Gastroesophageal sphincter (tissue), 4 donors: Measurements from ENCODE around the gene SYT3. TPM values are rescaled to one million over a fixed set of nuclear protein-coding genes. Genes with fewer than 3 reads are reported as not detected.

Source experiments
- ATAC-seq: fragments of 150-250 bp; one replicate; pipeline ENCODE4 v1.9.1; 2016; ENCODE audit warnings: mild to moderate bottlenecking, moderate library complexity
- H3K27ac ChIP-seq, 4 donors: fragments of 200-600 bp; sonication (generic) in 3 of 4; 1 replicate in 3 of 4; 2 replicates in 1 of 4; pipeline ENCODE4 v1.5.1; 2016 to 2019
- H3K27me3 ChIP-seq: fragments of 200-600 bp; sonication (generic); one replicate; pipeline ENCODE4 v1.5.1; 2019
- H3K36me3 ChIP-seq, 2 donors: fragments of 200-600 bp; sonication (generic); one replicate each; pipeline ENCODE4 v1.5.1; 2019; ENCODE audit warnings: control low read depth in 1 of 2
- H3K4me1 ChIP-seq, 3 donors: fragments of 200-600 bp; sonication (generic); 1 replicate in 2 of 3; 2 replicates in 1 of 3; pipeline ENCODE4 v1.5.1; 2016 to 2019; ENCODE audit warnings: control low read depth in 2 of 3
- H3K4me3 ChIP-seq, 2 donors: fragments of 200-600 bp; sonication (generic); one replicate each; pipeline ENCODE4 v1.5.1; 2019; ENCODE audit warnings: mild to moderate bottlenecking in 1 of 2, moderate library complexity in 1 of 2
- H3K9me3 ChIP-seq, 3 donors: fragments of 200-600 bp; sonication (generic); one replicate each; pipeline ENCODE4 v1.5.1; 2017 to 2019; ENCODE audit warnings: control low read depth in 2 of 3
- CTCF ChIP-seq, 4 experiments: fragments of 200-600 bp in 2 of 4; fragments of 450-650 bp in 2 of 4; sonication (generic) in 1 of 4; IDR thresholded peaks; one replicate each; pipeline ENCODE4 v1.5.1; 2017 to 2019; ENCODE audit warnings: antibody characterized with exemption in 4 of 4, mild to moderate bottlenecking in 2 of 4, moderate library complexity in 2 of 4
- EP300 ChIP-seq: sonication (generic); formaldehyde crosslinking; IDR thresholded peaks from one replicate; pipeline ENCODE4 v1.6.1; 2017; ENCODE audit warnings: antibody characterized with exemption, mild to moderate bottlenecking
- POLR2A ChIP-seq, 2 donors: fragments of 450-650 bp; IDR thresholded peaks; one replicate each; pipeline ENCODE4 v1.6.1; 2017; ENCODE audit warnings: antibody characterized with exemption in 2 of 2, mild to moderate bottlenecking in 2 of 2, moderate library complexity in 1 of 2
- POLR2AphosphoS5 ChIP-seq: sonication (generic); formaldehyde crosslinking; IDR thresholded peaks from one replicate; pipeline ENCODE4 v1.6.1; 2017; ENCODE audit warnings: antibody characterized with exemption
- WGBS, 2 donors: methylation state at CpG; one replicate each; pipeline ENCODE4 v1.1.5; 2018; ENCODE audit warnings: low coverage in 1 of 2; 5-methylcytosine and 5-hydroxymethylcytosine counted together
- total RNA-seq, 4 donors: library from RNA; depleted of rRNA; stranded (reverse); fragments of >200 nt; gene quantifications; one replicate each; pipeline ENCODE4 v1.1.0, GENCODE V29; 2016

The SYT3 gene
- total RNA-seq, 4 donors from 2014 or later: 0.42 TPM; not detected in 3

- no CpG with 5 or more reads among the region's 58 CpGs for WGBS, 2 donors
- Histone ChIP-seq H3K4me1 (peaks cover 0 to 29% (median 10%) of the 10 kb centered on the region in 3 donors), H3K27me3 (peaks cover 94% of the 10 kb centered on the region), H3K4me3 (no peak overlapping the region), H3K36me3 (no peaks in the 10 kb centered on the region), H3K9me3 (no peaks in the 10 kb centered on the region), H3K27ac (no peak overlapping the region)
- ATAC-seq: no peak
- TF ChIP-seq CTCF (IDR thresholded peaks at IDR 0.05): no peak
- no peak for TF ChIP-seq POLR2A (IDR thresholded peaks at IDR 0.05)
- no peak for TF ChIP-seq POLR2AphosphoS5
- no peak for TF ChIP-seq EP300
These were observed 28.1 kb upstream of the SYT3 start for GRCh38 chr19:50667759-50668231.

GRCh38 chr19:50667177-50667758 is 27.6 kb upstream of the SYT3 start:
- Histone ChIP-seq H3K27ac (no peak overlapping the region), H3K36me3 (no peaks in the 10 kb centered on the region), H3K27me3 (peaks cover 96% of the 10 kb centered on the region), H3K4me3 (no peak overlapping the region), H3K9me3 (no peaks in the 10 kb centered on the region), H3K4me1 (peaks cover 0 to 29% (median 10%) of the 10 kb centered on the region in 3 donors)
- no peak for ATAC-seq
- whole genome bisulfite sequencing, 2 donors: no CpG with 5 or more reads among the region's 56 CpGs
- TF ChIP-seq POLR2AphosphoS5: no peak
- no peak for TF ChIP-seq POLR2A (IDR thresholded peaks at IDR 0.05)
- no peak for TF ChIP-seq CTCF (IDR thresholded peaks at IDR 0.05)
- no peak for TF ChIP-seq EP300

- no CpG with 5 or more reads among the region's 47 CpGs for WGBS, 2 donors
- Histone ChIP-seq H3K4me1 (peaks cover 0 to 29% (median 10%) of the 10 kb centered on the region in 3 donors), H3K27ac (no peak overlapping the region), H3K9me3 (no peaks in the 10 kb centered on the region), H3K27me3 (peaks cover 96% of the 10 kb centered on the region), H3K36me3 (no peaks in the 10 kb centered on the region), H3K4me3 (no peak overlapping the region)
- TF ChIP-seq POLR2A (IDR thresholded peaks at IDR 0.05) (no peak), EP300 (no peak), POLR2AphosphoS5 (no peak), CTCF (IDR thresholded peaks at IDR 0.05) (no peak)
- no peak for ATAC-seq
These were observed 26.9 kb upstream of the SYT3 start for GRCh38 chr19:50666346-50667176.

- TF ChIP-seq POLR2A (IDR thresholded peaks at IDR 0.05): no peak
- TF ChIP-seq CTCF (IDR thresholded peaks at IDR 0.05): no peak
- no peak for TF ChIP-seq POLR2AphosphoS5
- no peak for TF ChIP-seq EP300
- Histone ChIP-seq H3K27ac (no peak overlapping the region), H3K9me3 (no peaks in the 10 kb centered on the region), H3K36me3 (no peaks in the 10 kb centered on the region), H3K27me3 (peaks cover 96% of the 10 kb centered on the region), H3K4me1 (peaks cover 0 to 33% (median 10%) of the 10 kb centered on the region in 3 donors), H3K4me3 (no peak overlapping the region)
- WGBS, 2 donors: 84 to 89% methylated on average over 6 of the region's 6 CpGs
- ATAC-seq: no peak
These were observed 24.5 kb upstream of the SYT3 start for GRCh38 chr19:50664204-50664603.

GRCh38 chr19:50663482-50663790 is 23.8 kb upstream of the SYT3 start:
- Histone ChIP-seq H3K4me1 (peaks cover 0 to 38% (median 10%) of the 10 kb centered on the region in 3 donors), H3K27ac (no peak overlapping the region), H3K4me3 (no peak overlapping the region), H3K9me3 (no peaks in the 10 kb centered on the region), H3K27me3 (peaks cover 96% of the 10 kb centered on the region), H3K36me3 (no peaks in the 10 kb centered on the region)
- TF ChIP-seq POLR2AphosphoS5: no peak
- TF ChIP-seq CTCF (IDR thresholded peaks at IDR 0.05): no peak
- TF ChIP-seq EP300: no peak
- no peak for TF ChIP-seq POLR2A (IDR thresholded peaks at IDR 0.05)
- 100% methylated on average over 1 of the region's 1 CpG; no CpG with 5 or more reads in 1 of the 2 donors for WGBS, 2 donors
- ATAC-seq: no peak
